ENCODE measurements around the gene P4HA2. TPM values are rescaled to one million over a fixed set of nuclear protein-coding genes. Genes with fewer than 3 reads are reported as not detected.

The P4HA2 gene
- polyA plus RNA-seq, 1 of the 3 experiments (the other 2 are of a cell fraction), result 67.2 TPM

GRCh38 chr5:132204371-132205135 lies 23.1 kb downstream of the P4HA2 start:
- Histone ChIP-seq H3K9me2 (no peaks in the 10 kb centered on the region), H3K4me2 (no peak overlapping the region), H3K4me1 (ENCODE audit: control insufficient read depth in 1 of 2, insufficient read depth in 2 of 2, low read depth in 1 of 2, low read length in 1 of 2) (peaks cover 0 to 9% of the 10 kb centered on the region in 2 experiments; a peak in 1 of 4 replicates), H2AFZ (ENCODE audit: low read depth) (no peak overlapping the region), H3K79me2 (ENCODE audit: insufficient read depth) (no peaks in the 10 kb centered on the region), H3K27ac (ENCODE audit: low read depth in 2 of 2, low read length in 1 of 2) (no peak overlapping the region), H3K27me3 (ENCODE audit: insufficient read depth) (no peaks in the 10 kb centered on the region), H4K20me1 (ENCODE audit: insufficient read depth) (no peaks in the 10 kb centered on the region), H3K9me3 (no peaks in the 10 kb centered on the region), H3F3A (replicated peaks; ENCODE audit: insufficient read depth) (no peaks in the 10 kb centered on the region), H3K4me3 (ENCODE audit: low read depth in 2 of 2, low read length in 1 of 2) (no peak overlapping the region), H3K36me3 (replicated peaks in 1 of 2; ENCODE audit: control insufficient read depth in 1 of 2, insufficient read depth in 2 of 2, low read length in 1 of 2) (peaks cover 11 to 35% of the 10 kb centered on the region in 2 experiments), H3K9ac (no peak overlapping the region)
- POLR2A ChIA-PET, result no interaction called here
- WGBS (ENCODE audit: low lambda C conversion rate), result 96% methylated on average over 7 of the region's 7 CpGs
- no peak for DNase-seq
- no peak for TF ChIP-seq TEAD4 (IDR thresholded peaks at IDR 0.05; ENCODE audit: borderline replicate concordance, insufficient read depth)
- TF ChIP-seq, protein P1, sequence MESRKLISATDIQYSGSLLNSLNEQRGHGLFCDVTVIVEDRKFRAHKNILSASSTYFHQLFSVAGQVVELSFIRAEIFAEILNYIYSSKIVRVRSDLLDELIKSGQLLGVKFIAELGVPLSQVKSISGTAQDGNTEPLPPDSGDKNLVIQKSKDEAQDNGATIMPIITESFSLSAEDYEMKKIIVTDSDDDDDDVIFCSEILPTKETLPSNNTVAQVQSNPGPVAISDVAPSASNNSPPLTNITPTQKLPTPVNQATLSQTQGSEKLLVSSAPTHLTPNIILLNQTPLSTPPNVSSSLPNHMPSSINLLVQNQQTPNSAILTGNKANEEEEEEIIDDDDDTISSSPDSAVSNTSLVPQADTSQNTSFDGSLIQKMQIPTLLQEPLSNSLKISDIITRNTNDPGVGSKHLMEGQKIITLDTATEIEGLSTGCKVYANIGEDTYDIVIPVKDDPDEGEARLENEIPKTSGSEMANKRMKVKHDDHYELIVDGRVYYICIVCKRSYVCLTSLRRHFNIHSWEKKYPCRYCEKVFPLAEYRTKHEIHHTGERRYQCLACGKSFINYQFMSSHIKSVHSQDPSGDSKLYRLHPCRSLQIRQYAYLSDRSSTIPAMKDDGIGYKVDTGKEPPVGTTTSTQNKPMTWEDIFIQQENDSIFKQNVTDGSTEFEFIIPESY (IDR thresholded peaks at IDR 0.05; ENCODE audit: borderline replicate concordance, low read depth), result no peak
- CTCF ChIA-PET, result interaction anchor here (1.3 to 1.8 kb wide), 3 partner anchors 24 to 142 kb away, joined by 4 read pairs; no protein-coding TSS in a partner anchor

- no peak overlapping the region for H3K4me3 ChIP-seq (ENCODE audit: low read depth in 2 of 2, low read length in 1 of 2)
- H3F3A ChIP-seq (replicated peaks; ENCODE audit: insufficient read depth), result no peaks in the 10 kb centered on the region
- H3K9me3 ChIP-seq, result no peaks in the 10 kb centered on the region
- ChIA-PET POLR2A (no interaction called here), CTCF (interaction anchor here (1.4 kb wide), 1 partner anchor 34 kb away, joined by 4 read pairs; no protein-coding TSS in a partner anchor)
- DNase-seq, result no peak
- H3K9ac ChIP-seq, result no peak overlapping the region
- H3K79me2 ChIP-seq (ENCODE audit: insufficient read depth), result no peaks in the 10 kb centered on the region
- no peak overlapping the region for H2AFZ ChIP-seq (ENCODE audit: low read depth)
- TF ChIP-seq RFX5 (IDR thresholded peaks at IDR 0.05; ENCODE audit: low read length) (no peak), SMC3 (IDR thresholded peaks at IDR 0.05; ENCODE audit: low read depth, low read length) (no peak), RCOR1 (IDR thresholded peaks at IDR 0.05; ENCODE audit: low read length) (no peak), CHD2 (IDR thresholded peaks at IDR 0.05; ENCODE audit: low read length, partially characterized antibody) (no peak), NRF1 (IDR thresholded peaks at IDR 0.05; ENCODE audit: low read depth, low read length) (no peak), MAX (IDR thresholded peaks at IDR 0.05; ENCODE audit: low read depth) (no peak), RAD21 (IDR thresholded peaks at IDR 0.05; ENCODE audit: low read length) (no peak)
- peaks cover 11 to 37% of the 10 kb centered on the region in 2 experiments for H3K36me3 ChIP-seq (replicated peaks in 1 of 2; ENCODE audit: control insufficient read depth in 1 of 2, insufficient read depth in 2 of 2, low read length in 1 of 2)
- no peaks in the 10 kb centered on the region for H3K9me2 ChIP-seq
- whole genome bisulfite sequencing (ENCODE audit: low lambda C conversion rate), result 100% methylated on average over 4 of the region's 6 CpGs
- no peaks in the 10 kb centered on the region for H4K20me1 ChIP-seq (ENCODE audit: insufficient read depth)
- H3K27ac ChIP-seq (ENCODE audit: low read depth in 2 of 2, low read length in 1 of 2), result no peak overlapping the region
- peaks cover 0 to 13% of the 10 kb centered on the region in 2 experiments; a peak in 1 of 4 replicates for H3K4me1 ChIP-seq (ENCODE audit: control insufficient read depth in 1 of 2, insufficient read depth in 2 of 2, low read depth in 1 of 2, low read length in 1 of 2)
- no peaks in the 10 kb centered on the region for H3K27me3 ChIP-seq (ENCODE audit: insufficient read depth)
- no peak overlapping the region for H3K4me2 ChIP-seq
Measured at GRCh38 chr5:132203916-132204315, 23.7 kb downstream of the P4HA2 start.

Data from SK-N-SH (cell line).